WTC11 (cell line): Measurements from ENCODE around the gene BATF2. TPM values are rescaled to one million over a fixed set of nuclear protein-coding genes. Genes with fewer than 3 reads are reported as not detected.
A peak's percentile ranks its signal among the peaks of the same experiment; 100 is the strongest.

Source experiments
- ATAC-seq: fragments of 200-7000 bp; cut with Tn5 transposase; 2 replicates; pipeline ENCODE4 v1.10.0; 2021; ENCODE audit warnings: mild to moderate bottlenecking, moderate library complexity
- Bru-seq: library from RNA; stranded (reverse); fragments of 400-500 nt; gene quantifications from one replicate; lab custom pipeline; 2021; lab: Mats Ljungman, UMichigan
- CTCF ChIA-PET: fragments of 300-600 bp; sonication (Branson Sonifier 250); formaldehyde crosslinking; loops from one replicate; lab custom pipeline; 2021; ENCODE audit warnings: antibody characterized with exemption; lab: Charles Lee
- POLR2A ChIA-PET: fragments of 350-600 bp; sonication (Branson Sonifier 250); formaldehyde crosslinking; loops from one replicate; lab custom pipeline; 2021; ENCODE audit warnings: antibody characterized with exemption; lab: Charles Lee
- DNase-seq: peaks from one replicate; pipeline ENCODE4 v3.0.0; 2021; ENCODE audit warnings: low spot score
- H3K27ac Mint-ChIP-seq: 2 replicates; pipeline ENCODE4 v1.8.0; 2021; ENCODE audit warnings: mixed read lengths
- H3K27me3 Mint-ChIP-seq: 2 replicates; pipeline ENCODE4 v1.8.0; 2021; ENCODE audit warnings: low read depth, mild to moderate bottlenecking, moderate library complexity, mixed read lengths
- H3K36me3 Mint-ChIP-seq: 2 replicates; pipeline ENCODE4 v1.8.0; 2021; ENCODE audit warnings: mixed read lengths
- H3K4me1 Mint-ChIP-seq: 2 replicates; pipeline ENCODE4 v1.8.0; 2022; ENCODE audit warnings: mixed read lengths
- H3K4me3 Mint-ChIP-seq: 2 replicates; pipeline ENCODE4 v1.8.0; 2021; ENCODE audit warnings: mild to moderate bottlenecking, moderate library complexity, mixed read lengths
- H3K9me3 Mint-ChIP-seq: 2 replicates; pipeline ENCODE4 v1.8.0; 2021; ENCODE audit warnings: mixed read lengths
- ATF2 ChIP-seq: sonication (generic); formaldehyde crosslinking; IDR thresholded peaks from 2 replicates; pipeline ENCODE4 v1.8.1; 2022; ENCODE audit warnings: low read depth, missing genetic modification reagents, borderline replicate concordance
- CDX4 ChIP-seq: fragments of 250-450 bp; sonication (Bioruptor Pico); IDR thresholded peaks from 2 replicates; pipeline ENCODE4 v1.9.0; 2021; ENCODE audit warnings: moderate library complexity, mild to moderate bottlenecking, inconsistent platforms, borderline replicate concordance
- ESRRA ChIP-seq: sonication (generic); formaldehyde crosslinking; IDR thresholded peaks from 2 replicates; pipeline ENCODE4 v1.8.1; 2022; ENCODE audit warnings: mild to moderate bottlenecking, missing genetic modification reagents, borderline replicate concordance
- FOXK1 ChIP-seq: sonication (generic); formaldehyde crosslinking; IDR thresholded peaks from 2 replicates; pipeline ENCODE4 v1.8.0; 2022; ENCODE audit warnings: mild to moderate bottlenecking, moderate library complexity, missing genetic modification reagents
- GABPB1 ChIP-seq: sonication (generic); formaldehyde crosslinking; IDR thresholded peaks from 2 replicates; pipeline ENCODE4 v1.8.1; 2023; ENCODE audit warnings: mild to moderate bottlenecking, missing genetic modification reagents
- HMGA2 ChIP-seq: fragments of 250-450 bp; sonication (Bioruptor Pico); IDR thresholded peaks from 2 replicates; pipeline ENCODE4 v1.4.0; 2021; ENCODE audit warnings: mild to moderate bottlenecking, moderate library complexity
- HMGXB4 ChIP-seq: sonication (generic); formaldehyde crosslinking; IDR thresholded peaks from 2 replicates; pipeline ENCODE4 v1.8.1; 2023; ENCODE audit warnings: mild to moderate bottlenecking, moderate library complexity, missing genetic modification reagents
- MAX ChIP-seq: sonication (generic); formaldehyde crosslinking; IDR thresholded peaks from 2 replicates; pipeline ENCODE4 v1.8.0; 2022; ENCODE audit warnings: mild to moderate bottlenecking, missing genetic modification reagents
- MLX ChIP-seq: sonication (generic); formaldehyde crosslinking; IDR thresholded peaks from 2 replicates; pipeline ENCODE4 v1.8.1; 2023; ENCODE audit warnings: mild to moderate bottlenecking, missing genetic modification reagents, moderate library complexity
- NFE2L1 ChIP-seq: sonication (generic); formaldehyde crosslinking; IDR thresholded peaks from 2 replicates; pipeline ENCODE4 v1.8.1; 2023; ENCODE audit warnings: missing genetic modification reagents
- NR3C1 ChIP-seq: sonication (generic); formaldehyde crosslinking; conservative IDR thresholded peaks from 2 replicates; pipeline ENCODE4 v1.8.1; 2023; ENCODE audit warnings: low read depth, mild to moderate bottlenecking, missing genetic modification reagents
- SMAD3 ChIP-seq: sonication (generic); formaldehyde crosslinking; IDR thresholded peaks from 2 replicates; pipeline ENCODE4 v1.8.0; 2022; ENCODE audit warnings: missing genetic modification reagents, mild to moderate bottlenecking, borderline replicate concordance
- TEAD1 ChIP-seq: sonication (generic); formaldehyde crosslinking; IDR thresholded peaks from 2 replicates; pipeline ENCODE4 v1.8.0; 2022; ENCODE audit warnings: mild to moderate bottlenecking, missing genetic modification reagents
- USF1 ChIP-seq: sonication (generic); formaldehyde crosslinking; IDR thresholded peaks from 2 replicates; pipeline ENCODE4 v1.8.0; 2022; ENCODE audit warnings: mild to moderate bottlenecking, missing genetic modification reagents
- USF2 ChIP-seq: sonication (generic); formaldehyde crosslinking; IDR thresholded peaks from 2 replicates; pipeline ENCODE4 v1.8.1; 2023; ENCODE audit warnings: mild to moderate bottlenecking, missing genetic modification reagents, moderate library complexity
- ZBTB21 ChIP-seq: sonication (generic); formaldehyde crosslinking; IDR thresholded peaks from 2 replicates; pipeline ENCODE4 v1.8.1; 2023; ENCODE audit warnings: mild to moderate bottlenecking, missing genetic modification reagents, borderline replicate concordance
- ZBTB43 ChIP-seq: sonication (generic); formaldehyde crosslinking; IDR thresholded peaks from 2 replicates; pipeline ENCODE4 v1.8.1; 2023; ENCODE audit warnings: mild to moderate bottlenecking, missing genetic modification reagents
- ZMAT4 ChIP-seq: fragments of 250-450 bp; sonication (Bioruptor Pico); IDR thresholded peaks from 2 replicates; pipeline ENCODE4 v1.9.0; 2021; ENCODE audit warnings: mild to moderate bottlenecking
- ZNF138 ChIP-seq: sonication (generic); formaldehyde crosslinking; conservative IDR thresholded peaks from 2 replicates; pipeline ENCODE4 v1.8.1; 2022; ENCODE audit warnings: mild to moderate bottlenecking, moderate library complexity, missing genetic modification reagents
- ZNF232 ChIP-seq: sonication (generic); formaldehyde crosslinking; IDR thresholded peaks from 2 replicates; pipeline ENCODE4 v1.8.0; 2022; ENCODE audit warnings: mild to moderate bottlenecking, missing genetic modification reagents
- ZNF263 ChIP-seq: sonication (generic); formaldehyde crosslinking; IDR thresholded peaks from 2 replicates; pipeline ENCODE4 v1.8.1; 2022; ENCODE audit warnings: low read depth, mild to moderate bottlenecking, moderate library complexity, missing genetic modification reagents
- ZNF396 ChIP-seq: fragments of 250-450 bp; sonication (Bioruptor Pico); IDR thresholded peaks from 2 replicates; pipeline ENCODE4 v1.8.0; 2021; ENCODE audit warnings: mild to moderate bottlenecking, moderate library complexity, borderline replicate concordance
- ZNF416 ChIP-seq: fragments of 250-450 bp; sonication (Bioruptor Pico); IDR thresholded peaks from 2 replicates; pipeline ENCODE4 v1.9.0; 2021; ENCODE audit warnings: mild to moderate bottlenecking, inconsistent platforms
- ZNF423 ChIP-seq: fragments of 250-450 bp; sonication (Bioruptor Pico); IDR thresholded peaks from 2 replicates; pipeline ENCODE4 v2.1.2; 2022; ENCODE audit warnings: mild to moderate bottlenecking, moderate library complexity
- ZNF512 ChIP-seq: sonication (generic); formaldehyde crosslinking; IDR thresholded peaks from 2 replicates; pipeline ENCODE4 v1.8.1; 2022; ENCODE audit warnings: missing genetic modification reagents, borderline replicate concordance
- long read RNA-seq, 3 experiments: library from RNA in 1 of 3; library from capped mRNA in 1 of 3; library from polyadenylated mRNA in 1 of 3; unstranded in 2 of 3; stranded (forward) in 1 of 3; transcript quantifications; one replicate each; pipeline ENCODE4 v2.0.0, GENCODE V29; 2021
- total RNA-seq: library from RNA; stranded (reverse); gene quantifications from 3 replicates; pipeline ENCODE4 v1.2.3, GENCODE V29; 2021

BATF2 gene
- total RNA-seq (1.3 to 3.2 TPM (median 2.2 TPM) in 3 replicates), Bru-seq, nascent RNA (percentile 33 among the genes with signal in this experiment)
- long read RNA-seq, experiment 1, partial matches to known transcripts: 0 of 4 reads
- long read RNA-seq, experiment 1, other reads (novel, unspliced or antisense): 1 of 4 reads
- long read RNA-seq, experiment 2, partial matches to known transcripts: 0 of 5 reads
- long read RNA-seq, experiment 2, other reads (novel, unspliced or antisense): 0 of 5 reads
- long read RNA-seq, experiment 3: 0 reads

GRCh38 chr11:64996710-64997380 lies at the start of gene BATF2:
Gene BATF2, minus strand, starts transcription at chr11:64996971. Its CDS starts 57 bp downstream, at chr11:64996914.
- H3K27ac Mint-ChIP-seq: peak within 1 kb of the TSS; percentile 78
- no peaks in the 10 kb centered on the region for H3K36me3 Mint-ChIP-seq
- H3K4me1 Mint-ChIP-seq: peaks cover 18% of the 10 kb centered on the region
- ChIA-PET POLR2A (interaction anchor here (0.5 to 1.6 kb wide), 9 partner anchors 18 to 1465 kb away, joined by 3 to 5 read pairs (median 3); partner anchors contain the start of genes CDC42EP2 and SF1), CTCF (interaction anchor here (0.6 to 4.5 kb wide), 37 partner anchors 8 to 548 kb away, joined by 3 to 39 read pairs (median 5); partner anchors contain the start of genes ARL2, ATG2A, CDC42BPG and FAU)
- H3K9me3 Mint-ChIP-seq: no peaks in the 10 kb centered on the region
- ATAC-seq: peak; percentile 97
- H3K27me3 Mint-ChIP-seq: no peaks in the 10 kb centered on the region
- H3K4me3 Mint-ChIP-seq: peak within 1 kb of the TSS; percentile 56
- peak; percentile 76 for DNase-seq
- TF ChIP-seq GABPB1 (CRISPR knock-in tag) (peak; percentile 62; the same call in 1 of the 2 replicates), MAX (CRISPR knock-in tag) (peak; percentile 69; the same call in 1 of the 2 replicates), NR3C1 (CRISPR knock-in tag) (no peak), USF1 (peak; percentile 79; the same call in 1 of the 2 replicates), CDX4 (no peak), ZNF138 (no peak), MLX (CRISPR knock-in tag) (no peak), HMGA2 (CRISPR knock-in tag) (no peak), ZNF512 (CRISPR knock-in tag) (no peak), TEAD1 (CRISPR knock-in tag) (no peak), FOXK1 (0 out of 2 replicates have a peak, but pooled peaks have one; percentile 6), ZBTB21 (no peak), ESRRA (no peak), NFE2L1 (no peak), ZNF263 (CRISPR knock-in tag) (0 out of 2 replicates have a peak, but pooled peaks have one; percentile 20), HMGXB4 (CRISPR knock-in tag) (no peak), ZNF396 (CRISPR knock-in tag) (no peak), ZMAT4 (CRISPR knock-in tag) (no peak), ZBTB43 (CRISPR knock-in tag) (no peak), ZNF423 (CRISPR knock-in tag) (no peak), USF2 (CRISPR knock-in tag) (peak; percentile 77), ZNF232 (no peak), ATF2 (CRISPR knock-in tag) (no peak), SMAD3 (CRISPR knock-in tag) (no peak), ZNF416 (CRISPR knock-in tag) (no peak)
